ENCODE results near the gene SCYGR1.

DNA sequence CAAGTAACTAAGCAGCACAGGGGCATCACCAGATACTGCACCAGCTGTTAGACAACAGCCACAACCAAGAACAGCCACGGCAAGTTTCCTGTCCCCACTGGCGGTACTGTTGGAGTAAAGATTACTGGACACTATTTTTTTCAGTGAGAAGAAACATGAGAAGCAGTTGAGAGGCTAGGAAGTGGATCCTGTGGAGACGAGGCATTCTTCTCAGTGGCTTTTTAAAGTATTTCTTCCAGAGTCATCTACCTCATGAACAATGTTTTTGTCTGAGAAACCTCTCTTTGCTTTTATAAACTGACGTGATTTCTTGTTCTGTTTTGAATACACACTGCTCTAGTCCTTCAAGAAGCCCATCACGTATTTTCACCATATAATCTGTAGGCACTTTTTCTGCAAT, 27.4 kb downstream of the SCYGR1 start:
- TF ChIP-seq EZH2 (IDR thresholded peaks at IDR 0.05; ENCODE audit: low read length) (no peak), CTCF (optimal IDR thresholded peaks at IDR 0.05 in 1 of 3, IDR thresholded peaks at IDR 0.05 in 1 of 3, conservative IDR thresholded peaks at IDR 0.05 in 1 of 3; ENCODE audit: extremely low read depth in 1 of 3, insufficient read depth in 2 of 3, low read length in 3 of 3) (no peak)

Measured in keratinocyte (primary cell).